GM18526 (cell line): ENCODE data around the gene TNIK.

Experiments
- POLR2A ChIP-seq: IDR thresholded peaks from 3 replicates; pipeline ENCODE4 v1.6.1; 2011; ENCODE audit not compliant: insufficient read length; ENCODE audit errors: extremely low read depth

TNIK gene

GRCh38 chr3:171256445-171257250 lies 203.6 kb downstream of the TNIK start:
- no peak for TF ChIP-seq POLR2A

GRCh38 chr3:171255236-171255806 lies 204.9 kb downstream of the TNIK start:
- no peak for TF ChIP-seq POLR2A

GRCh38 chr3:171254315-171254714 lies 205.9 kb downstream of the TNIK start:
- TF ChIP-seq POLR2A, result no peak

GRCh38 chr3:171251835-171252234 lies 208.4 kb downstream of the TNIK start:
- TF ChIP-seq POLR2A, result no peak

GRCh38 chr3:171250444-171250843 lies 209.8 kb downstream of the TNIK start:
- no peak for TF ChIP-seq POLR2A

- TF ChIP-seq POLR2A, result no peak
Observed at GRCh38 chr3:171249245-171249644, 211.0 kb downstream of the TNIK start.

- TF ChIP-seq POLR2A, result no peak
Observed at GRCh38 chr3:171248426-171249111, 211.6 kb downstream of the TNIK start.

- TF ChIP-seq POLR2A, result no peak
Observed at GRCh38 chr3:171245796-171246765, 214.1 kb downstream of the TNIK start.

GRCh38 chr3:171242951-171243350 lies 217.3 kb downstream of the TNIK start:
- TF ChIP-seq POLR2A, result no peak

- TF ChIP-seq POLR2A, result no peak
Observed at GRCh38 chr3:171242170-171242569, 218.0 kb downstream of the TNIK start.

GRCh38 chr3:171240504-171240835 lies 219.7 kb downstream of the TNIK start:
- no peak for TF ChIP-seq POLR2A

GRCh38 chr3:171239757-171240503 lies 220.3 kb downstream of the TNIK start:
- no peak for TF ChIP-seq POLR2A

GRCh38 chr3:171237009-171237385 lies 223.2 kb downstream of the TNIK start:
- TF ChIP-seq POLR2A, result no peak

GRCh38 chr3:171236265-171237008 lies 223.8 kb downstream of the TNIK start:
- TF ChIP-seq POLR2A, result no peak
